Kidney (tissue), 14 donors: Measurements from ENCODE around the gene PRR35. TPM values are rescaled to one million over a fixed set of nuclear protein-coding genes. Genes with fewer than 3 reads are reported as not detected.
A peak's percentile ranks its signal among the peaks of the same experiment; 100 is the strongest.

Experiments used
- DNase-seq, 5 donors: peaks; one replicate each; pipeline ENCODE4 v3.0.0-alpha.2; 2013 to 2020
- FAIRE-seq: peaks from 2 replicates; lab custom pipeline; 2012; peaks lifted over from hg19 to GRCh38; lab: Jason Lieb, UNC
- H3K27ac ChIP-seq, 2 donors: one replicate each; pipeline ENCODE4 v1.7.0; 2013; ENCODE audit warnings: low read depth in 2 of 2, low read length in 2 of 2, inconsistent platforms in 1 of 2
- H3K27me3 ChIP-seq: one replicate; pipeline ENCODE4 v1.7.1; 2013; ENCODE audit warnings: low read length, inconsistent platforms; ENCODE audit not compliant: control insufficient read depth, insufficient read depth
- H3K36me3 ChIP-seq, 3 donors: one replicate each; pipeline versions ENCODE4 v1.7.0 to v1.7.1; 2013; ENCODE audit warnings: low read length in 3 of 3, control low read depth in 1 of 3, inconsistent platforms in 1 of 3; ENCODE audit not compliant: insufficient read depth in 3 of 3, control insufficient read depth in 2 of 3
- H3K4me1 ChIP-seq, 3 donors: one replicate each; pipeline versions ENCODE4 v1.7.0 to v1.7.1; 2013; ENCODE audit warnings: low read length in 3 of 3, inconsistent platforms in 1 of 3, low read depth in 1 of 3; ENCODE audit not compliant: control insufficient read depth in 2 of 3, insufficient read depth in 2 of 3
- H3K4me3 ChIP-seq, 3 donors: one replicate each; pipeline versions ENCODE4 v1.7.0 to v1.8.1; 2013; ENCODE audit warnings: low read length in 3 of 3, control low read depth in 1 of 3, inconsistent platforms in 1 of 3
- H3K9ac ChIP-seq, 3 donors: one replicate each; pipeline versions ENCODE4 v1.7.0 to v1.7.1; 2013; ENCODE audit warnings: low read length in 3 of 3, control low read depth in 1 of 3, inconsistent platforms in 1 of 3
- H3K9me3 ChIP-seq, 3 donors: one replicate each; pipeline versions ENCODE4 v1.7.0 to v1.7.1; 2013; ENCODE audit warnings: low read length in 3 of 3, control low read depth in 1 of 3, inconsistent platforms in 1 of 3; ENCODE audit not compliant: control insufficient read depth in 2 of 3, insufficient read depth in 1 of 3
- intact Hi-C: fragments of 100-400 bp; cut with DNase I; formaldehyde crosslinking; loops from one replicate; pipeline ENCODE4 v1.11.1; 2022
- polyA plus RNA-seq: library from polyadenylated mRNA; stranded (reverse); fragments of 350-450 nt; fragmentation: Illumina TruSeq; extraction: RNeasy Lipid Tissue Mini Kit (QIAGEN cat#74804); gene quantifications from one replicate; pipeline ENCODE4 v1.2.3, GENCODE V29; 2014; ENCODE audit warnings: low read depth, low replicate concordance; ENCODE audit not compliant: insufficient read depth
- total RNA-seq: library from RNA; stranded (reverse); fragmentation: NEBNext Ultra II Directional; extraction: Animal tissue kit (Norgen Biotek cat#: 25700); gene quantifications from one replicate; pipeline ENCODE4 v1.2.1, GENCODE V29; 2021
- TF ChIP-seq, protein P1 (sequence below): IDR thresholded peaks from 3 replicates; pipeline ENCODE4 v1.5.1; 2012; ENCODE audit warnings: mild to moderate bottlenecking, moderate library complexity, borderline replicate concordance; ENCODE audit not compliant: insufficient read depth; ENCODE audit errors: extremely low read depth
- donor health status: control.
- donor health status: control.
- donor health status: control.
- donor health status: control.
- donor health status: control.
- donor health status: DM: yes; HTN: yes; CAD: no.
- donor health status: Normal renal cell carcinoma (clear cell type).

Gene PRR35
- total and polyA plus RNA-seq, 2 donors from 2014 or later = 1.8 to 24.4 TPM

GRCh38 chr16:590188-590814 lies 30.1 kb downstream of the PRR35 start:
- Histone ChIP-seq H3K27ac (peak overlapping the region; percentile 81 to 87), H3K36me3 (no peaks in the 10 kb centered on the region), H3K27me3 (no peaks in the 10 kb centered on the region), H3K4me3 (peak overlapping the region; percentile 66 to 80 (median 70)), H3K9ac (peak overlapping the region; percentile 27 to 77 (median 52)), H3K4me1 (peaks cover 6 to 60% (median 42%) of the 10 kb centered on the region in 3 donors), H3K9me3 (no peaks in the 10 kb centered on the region)
- intact Hi-C loops = no loop called here
- TF ChIP-seq, protein P1, sequence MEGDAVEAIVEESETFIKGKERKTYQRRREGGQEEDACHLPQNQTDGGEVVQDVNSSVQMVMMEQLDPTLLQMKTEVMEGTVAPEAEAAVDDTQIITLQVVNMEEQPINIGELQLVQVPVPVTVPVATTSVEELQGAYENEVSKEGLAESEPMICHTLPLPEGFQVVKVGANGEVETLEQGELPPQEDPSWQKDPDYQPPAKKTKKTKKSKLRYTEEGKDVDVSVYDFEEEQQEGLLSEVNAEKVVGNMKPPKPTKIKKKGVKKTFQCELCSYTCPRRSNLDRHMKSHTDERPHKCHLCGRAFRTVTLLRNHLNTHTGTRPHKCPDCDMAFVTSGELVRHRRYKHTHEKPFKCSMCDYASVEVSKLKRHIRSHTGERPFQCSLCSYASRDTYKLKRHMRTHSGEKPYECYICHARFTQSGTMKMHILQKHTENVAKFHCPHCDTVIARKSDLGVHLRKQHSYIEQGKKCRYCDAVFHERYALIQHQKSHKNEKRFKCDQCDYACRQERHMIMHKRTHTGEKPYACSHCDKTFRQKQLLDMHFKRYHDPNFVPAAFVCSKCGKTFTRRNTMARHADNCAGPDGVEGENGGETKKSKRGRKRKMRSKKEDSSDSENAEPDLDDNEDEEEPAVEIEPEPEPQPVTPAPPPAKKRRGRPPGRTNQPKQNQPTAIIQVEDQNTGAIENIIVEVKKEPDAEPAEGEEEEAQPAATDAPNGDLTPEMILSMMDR = no peak
- peak in 4 of 5 donors; percentile 55 to 85 (median 70) for DNase-seq
- no peak for FAIRE-seq

- H3K27me3 ChIP-seq = no peaks in the 10 kb centered on the region
- no peak for DNase-seq
- no peak for FAIRE-seq
- H3K9me3 ChIP-seq = no peaks in the 10 kb centered on the region
- peak overlapping the region; percentile 27 to 77 (median 52) for H3K9ac ChIP-seq
- peak overlapping the region; percentile 33 to 87 for H3K27ac ChIP-seq
- intact Hi-C loops = no loop called here
- no peaks in the 10 kb centered on the region for H3K36me3 ChIP-seq
- H3K4me1 ChIP-seq = peaks cover 6 to 58% (median 42%) of the 10 kb centered on the region in 3 donors
- H3K4me3 ChIP-seq = peak overlapping the region; percentile 66 to 80 (median 70)
- TF ChIP-seq, protein P1 = no peak
Measured at GRCh38 chr16:590815-591200, 30.6 kb downstream of the PRR35 start.

- DNase-seq (peak in 1 of 5 donors; percentile 50), FAIRE-seq (no peak)
- H3K27ac ChIP-seq = peak overlapping the region in 1 of 2 donors; percentile 87
- no peaks in the 10 kb centered on the region for H3K36me3 ChIP-seq
- H3K4me3 ChIP-seq = peak overlapping the region; percentile 66 to 80 (median 70)
- H3K27me3 ChIP-seq = no peaks in the 10 kb centered on the region
- intact Hi-C loops = no loop called here
- no peaks in the 10 kb centered on the region for H3K9me3 ChIP-seq
- peak overlapping the region; percentile 20 to 77 (median 27) for H3K9ac ChIP-seq
- H3K4me1 ChIP-seq = peaks cover 6 to 60% (median 42%) of the 10 kb centered on the region in 3 donors
- TF ChIP-seq, protein P1 = no peak
Measured at GRCh38 chr16:591231-591630, 31.0 kb downstream of the PRR35 start.
